DMS 273 treated with DMSO at 0.1 percent for 48 hours (cell line): ENCODE data around the gene ZNF787.
"Not testable (repeated sequence)": the region's sequence is repeated elsewhere in the genome, so short reads cannot be mapped to it uniquely, and the experiment has no call there.

Experiments used
- DNase-seq: peaks from one replicate; lab custom pipeline; 2025; lab: John Stamatoyannopoulos, UW

ZNF787 gene

DNA sequence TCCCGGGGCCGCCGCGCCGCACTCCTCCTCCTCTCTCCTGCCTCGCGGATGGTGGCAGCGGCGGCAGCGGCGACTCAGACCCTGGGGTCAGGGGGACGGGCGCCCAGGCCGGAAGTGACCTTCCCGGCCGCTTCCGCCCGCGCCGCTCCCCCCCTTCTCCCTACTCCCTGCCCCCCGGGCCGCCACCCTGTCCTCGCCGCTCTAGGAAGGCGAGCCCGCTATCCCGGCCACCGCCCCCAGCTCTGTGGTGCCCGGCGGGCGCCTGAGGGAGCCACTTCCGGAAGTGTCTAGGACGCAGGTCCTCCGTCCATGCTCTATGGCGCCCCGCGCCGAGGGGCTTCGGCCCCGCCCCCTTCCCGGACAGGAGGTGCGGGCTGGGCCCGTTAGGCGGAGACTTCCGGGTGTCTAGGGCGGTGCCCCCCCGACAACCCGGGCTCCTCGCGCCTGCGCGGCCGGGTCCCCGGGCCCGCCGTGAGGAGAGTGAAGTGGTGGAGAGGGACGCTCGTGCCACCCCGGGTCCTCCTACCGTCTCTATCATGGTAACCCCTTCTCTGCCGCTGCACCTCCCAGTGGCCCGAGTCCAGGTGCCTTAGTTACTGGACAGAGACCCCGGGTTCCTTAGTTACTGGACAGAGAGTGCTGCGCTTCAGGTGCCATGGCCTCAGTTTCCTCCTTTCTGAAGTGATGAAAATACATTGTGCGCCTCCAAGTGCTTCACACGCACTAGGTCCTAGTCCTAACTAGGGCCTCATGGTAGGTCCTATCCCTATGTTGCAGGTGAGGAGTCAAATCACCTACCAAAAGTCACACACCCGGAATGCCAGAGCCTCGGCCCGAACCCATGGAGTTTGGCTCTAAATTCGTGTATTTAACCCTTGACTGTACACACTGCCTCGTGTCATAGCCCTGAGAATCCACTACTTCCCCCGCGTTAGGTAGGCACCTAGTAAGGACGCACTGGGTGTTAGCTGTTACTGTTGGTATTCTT is at the start of gene ZNF787:
Gene ZNF787, minus strand, starts transcription at position 116 of the 988 bp plus-strand sequence. CDS start 18,078 bp downstream, outside the sequence.
- DNase-seq = peak; percentile 89

DNA sequence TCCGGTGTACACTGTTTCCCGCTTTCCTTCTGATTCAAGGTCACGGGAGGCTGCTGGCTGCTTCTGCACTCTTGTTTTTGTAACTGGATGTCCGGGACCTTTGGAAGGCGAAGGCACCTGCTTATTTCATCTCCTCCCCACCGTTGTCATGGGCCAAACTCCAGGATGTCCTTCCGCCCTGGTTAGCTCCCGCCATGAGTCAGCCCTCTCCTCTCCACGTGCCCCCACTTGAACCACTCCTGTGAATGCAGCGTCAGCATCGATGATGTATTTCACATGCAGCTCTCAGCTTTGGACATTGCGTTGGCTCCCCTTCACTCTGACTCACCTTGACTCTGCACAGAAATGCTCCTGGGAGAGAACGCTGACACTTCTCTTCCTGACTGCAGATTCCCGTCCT is 49.2 kb upstream of the ZNF787 start:
- DNase-seq = no peak

- no peak for DNase-seq
Measured at GRCh38 chr19:56167064-56167578, 46.0 kb upstream of the ZNF787 start.

GRCh38 chr19:56163097-56163496 is 42.0 kb upstream of the ZNF787 start:
- no peak for DNase-seq

DNA sequence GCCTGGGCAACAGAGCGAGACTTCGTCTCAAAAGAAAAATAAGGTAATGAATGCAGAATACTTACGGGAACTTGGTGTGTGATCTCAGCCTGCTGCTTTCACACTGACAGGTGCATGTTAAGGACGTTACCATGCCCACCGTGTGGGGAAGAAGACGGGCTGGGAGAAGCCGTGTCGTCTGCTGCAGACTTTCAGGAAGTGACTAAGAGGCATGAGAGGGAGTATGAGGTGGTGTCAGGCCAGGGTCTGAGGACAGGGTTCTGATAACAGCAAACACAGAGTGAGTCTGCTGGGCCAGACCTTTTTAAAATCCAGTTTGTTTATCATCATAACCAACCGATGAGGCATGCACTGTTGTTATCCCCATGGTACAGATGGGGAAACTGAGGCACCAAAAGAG is 41.2 kb upstream of the ZNF787 start:
- DNase-seq = no peak

- DNase-seq = no peak
Measured at GRCh38 chr19:56161534-56161933, 40.4 kb upstream of the ZNF787 start.

GRCh38 chr19:56159622-56160271 is 38.7 kb upstream of the ZNF787 start:
- DNase-seq = no peak

- no peak for DNase-seq
Measured at GRCh38 chr19:56159009-56159559, 38.0 kb upstream of the ZNF787 start.

DNA sequence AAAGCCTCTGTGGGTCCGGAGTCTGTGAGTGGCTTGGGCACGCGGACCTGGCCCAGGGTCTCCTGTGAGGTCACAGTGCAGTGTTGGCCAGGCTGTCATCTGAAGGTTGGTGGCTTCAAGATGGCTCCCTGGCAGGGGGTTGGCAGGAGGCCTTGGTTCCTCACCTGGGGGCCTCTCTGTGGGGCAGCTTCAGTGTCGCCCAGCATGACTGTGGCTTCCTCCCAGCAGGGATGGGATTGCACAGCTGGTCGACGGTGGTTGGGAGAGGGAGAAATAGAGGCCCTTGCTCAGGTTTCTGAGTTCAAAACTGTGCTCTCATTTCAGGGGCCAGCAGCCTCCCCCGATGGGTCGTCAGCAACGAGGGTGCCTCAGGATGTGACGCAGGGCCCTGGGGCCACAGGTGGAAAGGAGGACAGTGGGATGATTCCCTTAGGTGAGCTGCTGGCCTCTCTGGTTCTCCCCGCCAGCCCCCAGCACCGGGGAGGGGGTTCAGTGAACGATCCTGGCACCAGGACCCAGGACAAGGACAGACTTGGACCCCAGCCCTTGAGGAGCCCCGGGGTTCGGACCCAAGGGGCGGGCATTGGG is 37.2 kb upstream of the ZNF787 start:
- no peak for DNase-seq

GRCh38 chr19:56156768-56157167 is 35.7 kb upstream of the ZNF787 start:
- DNase-seq = no peak

DNA sequence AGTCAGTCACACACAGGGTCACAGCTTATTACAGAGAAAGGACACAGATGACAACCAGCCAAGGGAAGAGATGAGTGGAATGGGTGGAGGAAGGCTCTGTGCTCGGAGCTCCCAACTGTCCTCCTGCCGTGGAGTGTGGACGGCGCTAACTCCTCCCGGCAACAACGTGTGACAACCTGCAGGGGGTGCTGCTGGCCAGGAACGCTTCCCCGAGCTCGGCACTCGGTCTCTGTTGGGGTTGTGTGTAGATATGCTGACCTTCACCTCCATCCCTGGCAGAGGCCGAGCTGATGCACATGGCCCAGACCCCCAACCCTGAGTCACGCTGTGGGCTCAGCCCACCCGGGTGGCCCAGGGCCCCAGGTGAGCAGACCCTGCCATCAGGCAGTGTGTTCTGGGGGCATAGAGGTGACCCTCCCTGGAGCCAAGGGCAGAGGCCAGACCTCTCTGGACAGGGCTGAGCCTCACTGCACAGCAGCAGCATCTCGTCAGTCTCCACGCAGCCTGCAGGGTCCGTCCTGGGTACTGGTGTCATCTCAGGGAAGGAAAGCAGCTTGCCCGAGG is 34.1 kb upstream of the ZNF787 start:
- no peak for DNase-seq

DNA sequence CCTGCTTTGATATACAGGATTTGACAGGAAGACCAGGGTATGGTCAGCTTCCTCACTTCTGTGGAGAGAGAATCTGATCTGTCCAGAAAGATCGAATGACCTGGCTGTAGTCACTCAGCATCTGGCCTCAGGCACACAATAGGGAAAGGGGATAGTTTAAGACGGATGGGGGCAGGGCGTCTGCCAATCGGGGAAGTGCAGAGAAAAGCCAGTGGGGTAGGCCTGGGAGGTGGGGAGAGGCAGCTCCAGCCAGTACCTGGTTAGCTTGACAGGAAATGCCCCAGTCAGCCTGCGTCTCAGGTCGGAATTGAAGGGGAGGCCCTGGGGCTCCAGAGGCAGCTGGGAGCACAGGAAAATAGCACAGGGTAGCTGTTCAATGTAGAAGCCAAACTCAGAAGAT is 32.4 kb upstream of the ZNF787 start:
- no peak for DNase-seq

DNA sequence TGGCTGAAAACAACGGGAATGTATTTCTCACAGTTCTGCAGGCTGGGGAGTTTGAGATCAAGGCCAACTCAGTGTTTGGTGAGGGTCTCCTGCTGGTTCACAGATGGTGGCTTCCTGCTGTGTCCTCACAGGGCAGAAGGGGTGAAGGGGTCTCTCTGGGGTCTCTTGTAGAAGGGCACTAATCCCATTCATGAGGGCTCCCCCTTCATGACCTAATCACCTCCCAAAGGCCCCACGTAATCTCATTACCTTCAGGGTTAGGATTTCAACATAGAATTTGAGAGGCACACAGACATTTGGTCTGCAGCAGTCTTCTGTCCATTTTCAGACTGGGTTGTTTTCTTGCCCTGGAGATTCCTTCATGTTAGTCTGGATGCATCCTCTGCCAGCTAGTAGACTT is 31.5 kb upstream of the ZNF787 start:
- no peak for DNase-seq

DNA sequence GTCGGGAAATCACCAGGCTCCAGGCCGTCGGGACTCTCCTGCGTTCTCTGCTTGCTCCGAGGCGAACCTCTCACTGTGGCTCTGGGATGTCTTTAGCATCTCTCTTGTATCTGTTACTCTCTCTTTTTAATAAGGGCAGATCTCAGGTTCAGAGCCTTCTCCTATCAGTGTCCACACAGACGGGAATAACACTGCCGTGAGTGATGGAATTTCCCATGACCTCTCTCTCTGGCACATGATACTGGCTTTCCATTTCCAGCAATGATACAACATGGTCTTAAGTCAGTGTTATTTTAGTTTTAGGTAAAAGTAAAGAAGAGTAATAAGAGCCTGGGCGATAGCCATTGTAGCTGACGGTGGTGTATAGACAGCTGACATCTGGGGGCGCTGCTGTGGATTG is 29.3 kb upstream of the ZNF787 start:
- DNase-seq = no peak

GRCh38 chr19:56149656-56150038 is 28.6 kb upstream of the ZNF787 start:
- DNase-seq = no peak

DNA sequence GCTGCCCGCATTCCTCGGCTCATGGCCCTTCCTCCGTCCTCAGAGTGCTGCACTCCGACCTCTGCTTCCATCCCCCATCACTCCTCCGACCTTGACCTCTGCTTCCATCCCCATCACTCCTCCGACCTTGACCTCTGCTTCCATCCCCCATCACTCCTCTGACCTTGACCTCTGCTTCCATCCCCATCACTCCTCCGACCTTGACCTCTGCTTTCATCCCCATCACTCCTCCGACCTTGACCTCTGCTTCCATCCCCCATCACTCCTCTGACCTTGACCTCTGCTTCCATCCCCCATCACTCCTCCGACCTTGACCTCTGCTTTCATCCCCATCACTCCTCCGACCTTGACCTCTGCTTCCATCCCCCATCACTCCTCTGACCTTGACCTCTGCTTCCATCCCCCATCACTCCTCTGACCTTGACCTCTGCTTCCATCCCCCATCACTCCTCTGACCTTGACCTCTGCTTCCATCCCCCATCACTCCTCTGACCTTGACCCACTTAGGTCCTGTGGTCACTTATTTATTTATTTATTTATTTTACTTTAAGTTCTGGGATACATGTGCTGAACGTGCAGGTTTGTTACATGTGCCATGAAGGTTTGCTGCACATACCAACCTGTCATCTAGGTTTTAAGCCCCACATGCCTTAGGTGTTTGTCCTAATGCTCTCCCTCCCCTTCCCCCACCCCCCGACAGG is 28.0 kb upstream of the ZNF787 start:
- DNase-seq = not testable (repeated sequence)

GRCh38 chr19:56148096-56148495 is 27.0 kb upstream of the ZNF787 start:
- no peak for DNase-seq

DNA sequence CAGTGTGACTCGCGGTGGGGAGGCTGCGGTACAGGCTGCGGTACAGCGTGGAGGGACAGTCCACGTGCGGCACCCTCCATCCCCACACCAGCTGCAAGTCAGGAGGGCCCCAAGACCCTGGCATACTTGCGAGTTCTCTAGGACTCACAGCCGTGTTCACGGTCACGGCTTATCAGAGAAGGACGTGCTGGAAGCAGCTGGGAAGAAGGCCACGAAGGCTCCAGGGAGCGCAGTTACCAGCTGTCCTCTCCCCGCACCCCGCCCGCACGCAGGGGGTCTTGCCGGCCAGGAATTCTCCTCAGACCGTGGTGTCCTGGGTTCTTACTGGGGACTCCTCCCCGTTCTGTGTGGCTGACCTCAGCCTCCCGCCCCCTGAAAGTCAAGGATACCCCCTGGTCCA is 26.2 kb upstream of the ZNF787 start:
- DNase-seq = no peak

- DNase-seq = no peak
Measured at GRCh38 chr19:56146904-56147303, 25.8 kb upstream of the ZNF787 start.

DNA sequence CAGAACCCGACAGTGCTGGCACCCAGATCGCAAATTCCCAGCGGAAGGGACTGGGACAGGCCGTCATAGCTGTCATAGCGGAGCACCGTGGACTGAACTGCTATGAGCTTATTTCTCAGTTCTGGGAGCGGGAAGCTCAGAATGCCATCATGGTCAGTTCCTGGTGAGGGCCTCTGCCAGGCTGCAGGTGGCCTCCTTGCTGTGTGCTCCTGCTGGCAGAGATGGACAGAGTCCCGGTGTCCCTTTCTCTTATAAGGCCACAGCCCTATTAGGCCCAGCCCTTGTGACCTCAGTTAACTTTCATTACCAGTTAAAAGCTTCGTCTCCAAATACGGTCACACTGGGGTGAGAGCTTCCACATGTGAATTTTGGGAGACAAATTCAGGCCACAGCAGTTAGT is 24.6 kb upstream of the ZNF787 start:
- no peak for DNase-seq

DNA sequence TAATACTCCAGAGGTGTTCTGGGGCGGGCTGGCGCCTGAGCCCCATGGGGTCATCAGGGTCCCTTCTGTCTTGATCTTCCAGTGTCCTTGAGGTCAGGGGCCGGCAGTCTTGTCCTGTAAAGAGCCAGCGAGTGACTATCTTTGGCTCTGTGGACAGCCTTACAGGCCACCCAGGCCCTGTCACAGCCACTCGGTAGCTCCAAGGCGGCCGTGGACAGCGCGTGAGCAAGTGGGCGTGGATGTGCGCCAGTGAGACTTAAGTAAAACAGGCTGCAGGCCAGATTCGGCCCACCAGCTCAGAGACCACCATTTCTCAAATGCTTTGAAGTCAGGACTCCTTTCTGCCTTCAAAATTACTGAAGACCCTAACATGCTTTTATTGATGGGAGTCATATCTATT is 23.7 kb upstream of the ZNF787 start:
- no peak for DNase-seq
